Fibroblast of skin of right biceps (primary cell): ENCODE measurements around the gene ATP1A2.

Source experiments
- DNase-seq: peaks from one replicate; pipeline ENCODE4 v3.0.0-alpha.2; 2013

ATP1A2 gene

GRCh38 chr1:160115545-160116282, at the start of gene ATP1A2:
ATP1A2 (plus strand) TSS chr1:160115759; CDS start chr1:160115862, 103 bp downstream.
- DNase-seq: no peak

GRCh38 chr1:160066829-160067745, 48.5 kb upstream of the ATP1A2 start:
- DNase-seq: no peak

GRCh38 chr1:160068225-160068624, 47.3 kb upstream of the ATP1A2 start:
- DNase-seq: no peak

DNA sequence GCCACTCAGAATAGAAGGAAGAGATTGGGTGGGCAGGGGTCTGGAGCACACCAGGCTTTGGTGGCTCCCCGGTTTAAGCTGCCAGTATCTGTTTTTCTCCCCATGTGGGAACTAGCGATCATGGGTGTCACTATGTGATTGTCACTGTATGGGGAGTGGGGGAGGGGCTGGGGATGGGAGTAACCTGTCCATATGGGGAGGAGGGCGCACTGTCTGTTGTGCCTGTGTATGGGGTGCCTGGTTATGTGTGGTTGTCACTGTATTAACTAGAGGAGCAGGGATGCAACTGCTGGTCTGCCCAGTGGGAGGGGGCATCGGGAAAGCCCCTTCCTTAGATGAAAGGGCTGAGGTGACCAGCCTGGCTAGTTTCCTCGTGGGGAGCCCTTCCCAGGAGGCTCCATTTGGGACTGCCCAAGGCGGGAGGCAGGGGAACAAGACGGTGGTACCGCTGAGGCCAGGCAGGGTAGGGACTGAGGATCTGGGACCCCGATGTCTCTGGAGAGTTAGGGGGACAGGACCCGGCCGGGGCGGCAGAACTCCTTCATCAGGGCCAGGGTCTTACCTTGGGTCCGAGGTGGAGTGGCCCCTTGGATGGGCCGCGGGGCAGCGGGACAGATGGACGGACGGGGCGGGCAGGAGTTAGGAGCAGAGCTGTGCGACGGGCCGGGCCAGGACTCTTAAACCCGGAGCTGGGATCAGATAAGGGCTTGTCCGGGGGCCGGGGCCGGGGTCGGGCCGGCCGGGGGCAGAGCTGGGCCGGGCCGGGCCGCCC, 45.9 kb upstream of the ATP1A2 start, which contains the start of gene KCNJ10:
TSS of gene KCNJ10 (minus strand) at position 701 of the 772 bp plus-strand sequence. CDS start 27,628 bp downstream, outside the sequence.
- no peak for DNase-seq

DNA sequence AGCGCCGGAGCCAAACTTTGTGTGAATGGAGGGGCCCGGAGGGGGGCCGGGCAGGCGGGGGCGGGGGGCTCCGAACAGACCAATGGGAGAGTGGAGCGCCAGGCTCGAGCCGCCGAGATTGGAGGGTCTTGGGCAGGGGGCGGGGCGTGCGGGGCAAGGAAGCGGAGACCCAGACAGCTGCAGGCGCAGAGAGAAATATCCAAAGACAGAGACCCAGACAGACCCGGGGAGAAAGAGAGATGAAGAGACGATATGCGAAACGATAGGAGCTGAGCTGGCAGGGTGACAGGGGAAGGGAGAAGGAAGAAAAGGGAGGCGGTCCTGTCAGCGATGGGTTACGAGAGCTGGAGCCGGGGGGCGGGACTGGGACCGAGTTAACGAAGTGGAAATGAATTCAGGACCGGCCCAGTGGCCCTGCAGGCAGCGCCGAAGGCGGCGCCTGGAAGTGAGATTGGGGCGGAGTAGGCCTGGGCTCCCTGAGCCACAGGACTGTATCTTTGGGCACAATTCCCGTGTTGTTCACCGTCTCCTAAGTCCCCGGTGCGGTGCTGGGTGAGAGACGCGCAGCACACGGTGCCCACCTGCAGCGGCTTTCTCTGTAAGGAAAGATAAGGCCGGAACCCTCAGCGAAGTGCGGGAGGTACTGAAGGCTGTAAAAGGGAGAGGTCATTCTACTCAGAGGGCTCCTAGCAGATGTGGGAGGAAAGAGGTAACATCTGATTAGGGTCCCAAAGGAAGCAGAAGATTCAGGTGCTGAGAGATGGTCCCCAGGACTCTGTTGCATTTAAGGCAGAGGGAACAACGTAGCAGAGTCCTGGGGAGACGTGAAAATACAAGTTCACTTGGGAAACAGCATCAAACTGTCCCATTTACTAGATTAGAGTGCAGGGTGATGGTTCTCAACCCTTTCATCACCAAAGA, 45.1 kb upstream of the ATP1A2 start:
- peak; percentile 61 for DNase-seq

GRCh38 chr1:160071289-160071688, 44.3 kb upstream of the ATP1A2 start:
- no peak for DNase-seq

- no peak for DNase-seq
Observed at GRCh38 chr1:160074865-160075264, 40.7 kb upstream of the ATP1A2 start.

DNA sequence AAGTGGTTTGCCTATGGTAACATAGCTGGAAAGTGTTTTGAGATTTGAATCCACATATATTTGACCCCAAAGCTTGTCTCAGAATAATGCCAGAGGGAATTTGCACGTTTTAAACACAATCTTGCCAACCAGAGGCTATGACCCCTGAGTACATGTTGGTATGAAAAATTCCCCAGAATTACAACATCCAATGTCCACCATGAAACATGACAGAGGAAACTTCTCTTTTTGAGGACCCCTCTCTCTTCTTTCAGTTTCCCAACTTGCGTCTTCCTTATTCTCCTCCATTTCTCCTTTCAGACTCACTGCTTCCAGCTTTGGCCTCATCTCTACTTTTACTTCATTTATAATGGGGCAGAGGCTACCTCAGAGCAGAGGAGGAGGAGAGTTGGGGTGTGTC, 39.7 kb upstream of the ATP1A2 start:
- no peak for DNase-seq

DNA sequence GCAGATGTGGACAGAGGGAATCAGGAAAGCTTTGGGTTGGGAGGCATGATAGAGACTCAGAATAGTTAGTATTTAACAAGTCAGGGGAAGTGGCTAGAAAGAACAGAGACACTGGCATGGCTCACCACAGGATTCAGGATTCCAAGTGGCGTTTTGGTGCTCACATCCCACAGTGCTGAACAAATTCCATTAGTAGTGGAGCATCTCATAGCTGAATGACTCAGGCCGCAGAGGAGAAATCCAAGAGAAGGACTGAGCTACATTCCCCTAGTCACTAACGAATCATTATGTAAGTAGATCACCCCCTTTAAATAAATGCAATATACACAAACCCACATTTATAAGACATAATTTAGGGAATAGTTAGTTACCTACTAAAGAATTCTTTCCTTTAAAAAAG, 39.3 kb upstream of the ATP1A2 start:
- DNase-seq: peak; percentile 18

- DNase-seq: no peak
Observed at GRCh38 chr1:160077486-160077885, 38.1 kb upstream of the ATP1A2 start.

DNA sequence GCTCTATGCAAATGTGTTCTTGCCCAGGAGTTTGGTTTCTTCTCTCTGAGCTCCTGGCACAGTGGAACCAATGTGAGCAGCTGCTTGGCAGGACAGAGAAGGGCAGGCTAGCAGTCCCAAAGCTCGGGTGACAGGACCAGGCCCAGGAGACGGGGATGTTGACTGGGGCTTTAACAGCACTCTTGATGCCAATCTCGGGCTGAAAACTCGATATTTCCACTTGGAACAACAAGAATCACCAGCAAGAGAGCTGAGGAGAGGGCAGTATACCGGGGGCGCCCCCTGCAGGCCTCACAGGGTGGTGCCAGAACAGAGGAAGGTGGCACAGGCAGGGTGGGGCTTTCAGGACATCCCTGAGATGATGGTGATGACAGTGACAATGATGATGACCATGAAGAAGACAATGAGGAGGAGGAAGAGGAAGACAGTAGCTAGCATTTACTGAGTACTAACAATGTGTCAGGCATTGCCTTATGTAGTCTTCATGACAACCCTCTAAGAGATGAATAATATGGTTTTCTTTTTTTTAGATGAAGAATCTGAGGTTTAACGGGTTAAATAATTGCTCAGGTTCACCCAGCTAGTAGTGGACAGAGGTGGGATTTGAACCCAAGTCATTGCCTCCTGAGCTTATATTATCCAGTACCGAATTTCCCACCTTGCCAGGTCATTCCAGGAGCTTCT, 36.9 kb upstream of the ATP1A2 start:
- DNase-seq: peak; percentile 19

DNA sequence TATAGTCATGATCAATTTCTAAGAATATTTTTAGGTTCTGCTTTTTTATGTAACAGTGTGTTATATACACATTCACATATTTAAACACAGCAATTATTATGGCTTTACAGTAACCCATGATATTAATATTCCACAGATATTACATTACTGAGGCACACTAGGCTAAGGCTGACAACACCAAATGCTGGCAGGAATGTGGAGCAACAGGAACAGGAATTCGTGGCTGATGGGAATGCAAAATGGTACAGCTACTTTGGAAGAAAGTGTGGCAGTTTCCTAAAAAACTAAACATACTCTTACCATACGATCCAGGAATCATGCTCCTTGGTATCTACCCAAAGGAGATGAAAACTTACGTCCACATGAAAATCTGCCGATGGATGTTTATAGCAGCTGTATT, 36.1 kb upstream of the ATP1A2 start:
- DNase-seq: no peak

DNA sequence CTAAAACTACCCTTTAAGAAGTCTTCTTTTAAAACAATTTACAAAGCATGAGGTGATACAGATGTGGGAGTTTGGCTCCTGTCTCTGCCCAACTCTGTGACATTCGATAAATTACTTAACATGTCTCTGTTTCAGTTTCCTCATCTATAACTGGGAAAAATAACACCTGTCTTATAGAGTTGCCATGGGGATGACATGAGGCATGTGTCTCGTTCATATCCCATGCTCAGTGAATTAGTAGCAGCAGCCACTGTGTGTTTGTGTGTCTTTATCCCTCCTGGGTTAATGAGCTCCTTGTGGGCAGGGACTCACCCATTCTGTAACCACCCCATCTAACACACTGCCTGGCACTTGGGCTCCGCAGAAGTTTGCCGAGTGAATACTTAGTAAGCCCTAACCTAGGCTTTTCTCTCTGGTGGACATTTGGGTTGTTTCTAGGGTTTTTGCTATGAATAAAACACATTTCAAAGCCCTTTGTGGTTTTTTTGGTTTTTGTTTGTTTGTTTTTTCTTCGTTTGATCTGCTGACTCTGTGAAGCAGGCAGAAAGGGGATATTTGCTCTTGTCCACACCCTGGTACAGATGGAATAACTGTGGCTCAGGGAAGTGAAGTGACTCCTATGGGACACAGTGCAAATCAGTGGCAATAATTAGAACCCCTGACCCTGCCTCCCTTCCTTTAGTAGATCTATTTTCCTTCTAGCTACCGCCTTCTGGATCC, 35.0 kb upstream of the ATP1A2 start:
- DNase-seq: no peak

- peak; percentile 54 for DNase-seq
Observed at GRCh38 chr1:160081261-160081936, 34.2 kb upstream of the ATP1A2 start, which contains the start of gene KCNJ9. KCNJ9 (plus strand) TSS chr1:160081538; CDS start chr1:160084031, 2,493 bp downstream.

GRCh38 chr1:160082487-160082886, 33.1 kb upstream of the ATP1A2 start:
- DNase-seq: no peak

GRCh38 chr1:160082926-160083325, 32.6 kb upstream of the ATP1A2 start:
- no peak for DNase-seq

- DNase-seq: peak; percentile 18
Observed at GRCh38 chr1:160083968-160084770, 31.4 kb upstream of the ATP1A2 start.

DNA sequence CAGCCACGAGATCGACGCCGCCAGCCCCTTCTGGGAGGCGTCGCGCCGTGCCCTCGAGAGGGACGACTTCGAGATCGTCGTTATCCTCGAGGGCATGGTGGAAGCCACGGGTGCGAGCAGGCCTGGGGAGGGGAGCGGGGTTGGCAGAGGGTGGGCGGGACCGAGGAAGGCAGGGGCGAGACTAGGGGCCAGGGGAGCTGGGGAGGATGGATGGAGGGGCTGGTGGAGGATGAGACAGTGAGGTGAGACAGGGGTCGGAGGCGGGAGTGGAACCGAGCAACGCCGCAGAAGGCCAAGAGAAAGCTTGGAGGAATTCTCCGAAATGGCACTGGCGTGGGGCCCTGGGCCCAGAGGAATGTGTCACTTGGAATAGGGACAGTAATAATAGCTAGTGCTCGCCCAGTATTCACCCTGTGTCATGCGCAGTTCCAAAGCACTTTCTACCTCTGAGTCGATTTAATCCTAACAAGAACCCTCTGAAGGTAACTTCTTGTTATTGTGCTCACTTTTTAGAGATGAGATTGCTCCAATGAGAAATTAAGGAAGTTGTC, 30.7 kb upstream of the ATP1A2 start:
- DNase-seq: no peak
